B cell (primary cell): ENCODE measurements around the gene GAMT. TPM values are rescaled to one million over a fixed set of nuclear protein-coding genes. Genes with fewer than 3 reads are reported as not detected.
A peak's percentile ranks its signal among the peaks of the same experiment; 100 is the strongest.

Experiments used
- ATAC-seq: fragments of 200-7000 bp; cut with Tn5 transposase; one replicate; pipeline ENCODE4 v1.10.0; 2021; ENCODE audit warnings: low read depth, mild to moderate bottlenecking, moderate number of reproducible peaks, moderate library complexity
- CTCF ChIA-PET: fragments of 350-600 bp; sonication (Branson Sonifier 250); formaldehyde crosslinking; loops from one replicate; lab custom pipeline; 2021; ENCODE audit warnings: antibody characterized with exemption, inconsistent platforms; lab: Charles Lee
- POLR2A ChIA-PET: fragments of 350-600 bp; sonication (Branson Sonifier 250); formaldehyde crosslinking; loops from one replicate; lab custom pipeline; 2021; ENCODE audit warnings: antibody characterized with exemption; lab: Charles Lee
- DNase-seq: peaks from one replicate; pipeline ENCODE4 v3.0.0; 2013
- H2AFZ ChIP-seq: 2 replicates; pipeline ENCODE4 v1.6.1; 2012; ENCODE audit warnings: mild to moderate bottlenecking, low read depth, low read length; ENCODE audit not compliant: insufficient read depth, poor library complexity, severe bottlenecking
- H3K27ac ChIP-seq, 2 donors: 1 replicate in 1 of 2; 2 replicates in 1 of 2; pipeline ENCODE4 v1.5.1; 2012 to 2013; ENCODE audit warnings: low read length in 2 of 2, mild to moderate bottlenecking in 2 of 2, moderate library complexity in 1 of 2
- H3K27me3 ChIP-seq, 4 experiments: fragments of 200-600 bp in 1 of 4; sonication (generic) in 1 of 4; replicated peaks in 1 of 4; 1 replicate in 2 of 4; 2 replicates in 2 of 4; pipeline versions ENCODE4 v1.6.1 to v1.7.0; 2013 to 2016; ENCODE audit warnings: low read length in 3 of 4, mild to moderate bottlenecking in 2 of 4, mixed read lengths in 1 of 4, moderate library complexity in 1 of 4; ENCODE audit not compliant: insufficient read depth in 4 of 4, control insufficient read depth in 3 of 4; ENCODE audit errors: control extremely low read depth in 1 of 4
- H3K36me3 ChIP-seq, 2 experiments: replicated peaks in 1 of 2; 1 replicate in 1 of 2; 2 replicates in 1 of 2; pipeline versions ENCODE4 v1.6.1 to v1.7.1; 2013; ENCODE audit warnings: low read length in 1 of 2; ENCODE audit not compliant: insufficient read depth in 2 of 2, control insufficient read depth in 1 of 2; ENCODE audit errors: control extremely low read depth in 1 of 2, extremely low read depth in 1 of 2
- H3K4me1 ChIP-seq, 2 donors: fragments of 200-600 bp in 1 of 2; sonication (generic) in 1 of 2; 1 replicate in 1 of 2; 2 replicates in 1 of 2; pipeline versions ENCODE4 v1.5.1 to v1.6.1; 2013 to 2017; ENCODE audit warnings: low read length in 2 of 2; ENCODE audit not compliant: control insufficient read depth in 2 of 2, insufficient read depth in 2 of 2
- H3K4me2 ChIP-seq: replicated peaks from 2 replicates; pipeline ENCODE3; 2012; ENCODE audit warnings: mild to moderate bottlenecking, low read depth, low read length; ENCODE audit not compliant: poor library complexity, severe bottlenecking
- H3K4me3 ChIP-seq, 5 experiments: fragments of 200-600 bp in 1 of 5; sonication (generic) in 1 of 5; 1 replicate in 3 of 5; 2 replicates in 2 of 5; pipeline versions ENCODE4 v1.5.1 to v1.7.0; 2011 to 2016; ENCODE audit warnings: low read length in 4 of 5, mild to moderate bottlenecking in 4 of 5, low read depth in 2 of 5, control low read depth in 1 of 5, moderate library complexity in 1 of 5; ENCODE audit not compliant: insufficient read depth in 1 of 5; ENCODE audit errors: control extremely low read depth in 1 of 5, extremely low read depth in 1 of 5
- H3K79me2 ChIP-seq: fragments of 200-600 bp; sonication (generic); one replicate; pipeline ENCODE4 v1.6.0; 2016; ENCODE audit warnings: low read length; ENCODE audit not compliant: control insufficient read depth, insufficient read depth
- H3K9ac ChIP-seq: fragments of 200-600 bp; sonication (generic); 2 replicates; pipeline ENCODE4 v1.6.1; 2017; ENCODE audit warnings: mild to moderate bottlenecking, low read length, moderate library complexity
- H3K9me3 ChIP-seq, 3 donors: one replicate each; pipeline versions ENCODE4 v1.6.1 to v1.7.1; 2013; ENCODE audit warnings: low read length in 2 of 3; ENCODE audit not compliant: control insufficient read depth in 2 of 3, insufficient read depth in 1 of 3; ENCODE audit errors: control extremely low read depth in 1 of 3
- H4K20me1 ChIP-seq: 2 replicates; pipeline ENCODE4 v1.6.0; 2012; ENCODE audit warnings: mild to moderate bottlenecking, low read length; ENCODE audit not compliant: insufficient read depth, control insufficient read depth, poor library complexity, severe bottlenecking
- H3K27ac Mint-ChIP-seq: one replicate; pipeline ENCODE4 v1.8.0; 2021; ENCODE audit warnings: mixed read lengths
- H3K27me3 Mint-ChIP-seq: one replicate; pipeline ENCODE4 v1.8.0; 2021; ENCODE audit warnings: mixed read lengths
- H3K4me1 Mint-ChIP-seq: one replicate; pipeline ENCODE4 v1.8.0; 2021; ENCODE audit warnings: mixed read lengths
- H3K4me3 Mint-ChIP-seq: one replicate; pipeline ENCODE4 v1.8.0; 2021; ENCODE audit warnings: mixed read lengths
- H3K9me3 Mint-ChIP-seq: one replicate; pipeline ENCODE4 v1.8.0; 2022; ENCODE audit warnings: mixed read lengths; ENCODE audit not compliant: insufficient read depth
- CTCF ChIP-seq: fragments of 200-600 bp; IDR thresholded peaks from one replicate; pipeline ENCODE4 v1.8.0; 2022; ENCODE audit warnings: antibody characterized with exemption, mild to moderate bottlenecking
- EZH2 ChIP-seq: IDR thresholded peaks from 2 replicates; pipeline ENCODE4 v1.6.1; 2012; ENCODE audit warnings: borderline replicate concordance, low read depth, mild to moderate bottlenecking, moderate library complexity, low read length; ENCODE audit not compliant: insufficient read depth, poor library complexity, severe bottlenecking
- WGBS: methylation state at CpG from one replicate; pipeline ENCODE4 v1.1.5; 2013; ENCODE audit warnings: missing lambda C conversion rate; ENCODE audit not compliant: insufficient coverage; 5-methylcytosine and 5-hydroxymethylcytosine counted together
- intact Hi-C: fragments of 100-400 bp; cut with micrococcal nuclease; formaldehyde crosslinking; loops from one replicate; pipeline ENCODE4 v1.10.0; 2022
- polyA plus RNA-seq: library from polyadenylated mRNA; depleted of rRNA; stranded (reverse); fragments of >200 nt; gene quantifications from 2 replicates; pipeline ENCODE4 v1.2.3, GENCODE V29; 2012
- total RNA-seq, 2 donors: library from RNA; stranded (reverse); fragments of 120-200 nt in 1 of 2; gene quantifications; 1 replicate in 1 of 2; 2 replicates in 1 of 2; pipeline versions ENCODE4 v1.2.3 to v1.2.4, GENCODE V29; 2013 to 2022

Gene GAMT
- total and polyA plus RNA-seq, 2 donors (not counting 1 experiment from before 2014, with no cell fraction given), result 8.8 to 12.1 TPM

- H3K79me2 ChIP-seq, result peaks cover 5% of the 10 kb centered on the region
- H3K4me2 ChIP-seq, result peak overlapping the region; percentile 79
- POLR2A ChIA-PET, result interaction anchor here (1.0 to 1.9 kb wide), 3 partner anchors 27 to 114 kb away, joined by 3 to 9 read pairs (median 8); partner anchors contain the start of gene CIRBP
- H4K20me1 ChIP-seq, result no peaks in the 10 kb centered on the region
- intact Hi-C loops, result loop anchor here (1.0 kb wide), 4 partner anchors 18 to 139 kb away; partner anchors contain the start of genes DAZAP1 and GAMT
- H2AFZ ChIP-seq, result peak overlapping the region; percentile 83
- Mint-ChIP-seq H3K27ac (peak overlapping the region; percentile 100), H3K4me3 (peak overlapping the region; percentile 90), H3K9me3 (no peaks in the 10 kb centered on the region), H3K27me3 (peaks cover 3% of the 10 kb centered on the region), H3K4me1 (peaks cover 17% of the 10 kb centered on the region)
- peak overlapping the region in 1 of 2 donors; percentile 76 for H3K27ac ChIP-seq
- H3K4me1 ChIP-seq, result peaks cover 11 to 15% of the 10 kb centered on the region in 2 donors
- H3K9ac ChIP-seq, result peak overlapping the region; percentile 87
- peaks cover 0 to 4% of the 10 kb centered on the region in 2 experiments for H3K36me3 ChIP-seq
- no peak for TF ChIP-seq EZH2
- no peak for TF ChIP-seq CTCF
- CTCF ChIA-PET, result interaction anchor here (0.6 to 1.8 kb wide), 8 partner anchors 10 to 139 kb away, joined by 3 to 9 read pairs (median 3); partner anchors contain the start of gene CIRBP
- WGBS, result 10% methylated on average over 9 of the region's 9 CpGs
- no peaks in the 10 kb centered on the region for H3K27me3 ChIP-seq
- DNase-seq, result no peak
- ATAC-seq, result no peak
- no peaks in the 10 kb centered on the region for H3K9me3 ChIP-seq
- H3K4me3 ChIP-seq, result peak overlapping the region; percentile 54 to 93 (median 76)
Observed at GRCh38 chr19:1383017-1383311, 18.4 kb downstream of the GAMT start.

GRCh38 chr19:1382250-1382649 lies 19.1 kb downstream of the GAMT start:
- no peak overlapping the region for H3K9ac ChIP-seq
- H3K36me3 ChIP-seq, result peaks cover 0 to 3% of the 10 kb centered on the region in 2 experiments
- no peak overlapping the region for H2AFZ ChIP-seq
- no peaks in the 10 kb centered on the region for H3K27me3 ChIP-seq
- 100% methylated on average over 2 of the region's 3 CpGs for WGBS
- Mint-ChIP-seq H3K9me3 (no peaks in the 10 kb centered on the region), H3K4me3 (no peak overlapping the region), H3K27ac (no peak overlapping the region), H3K4me1 (peaks cover 17% of the 10 kb centered on the region), H3K27me3 (peaks cover 3% of the 10 kb centered on the region)
- peaks cover 11 to 15% of the 10 kb centered on the region in 2 donors for H3K4me1 ChIP-seq
- ATAC-seq, result no peak
- H3K4me2 ChIP-seq, result no peak overlapping the region
- H3K9me3 ChIP-seq, result no peaks in the 10 kb centered on the region
- CTCF ChIA-PET, result interaction anchor here (0.9 to 1.8 kb wide), 2 partner anchors 12 to 138 kb away, joined by 3 to 9 read pairs; no protein-coding TSS in a partner anchor
- DNase-seq, result no peak
- H3K27ac ChIP-seq, result no peak overlapping the region
- H3K4me3 ChIP-seq, result no peak overlapping the region
- POLR2A ChIA-PET, result interaction anchor here (1.9 kb wide), 1 partner anchor 113 kb away, joined by 9 read pairs; the partner anchor contains the start of gene CIRBP
- no peaks in the 10 kb centered on the region for H4K20me1 ChIP-seq
- peaks cover 3% of the 10 kb centered on the region for H3K79me2 ChIP-seq
- TF ChIP-seq CTCF (no peak), EZH2 (no peak)
- intact Hi-C loops, result no loop called here
